NT2/D1 (cell line): ENCODE measurements around the gene RFLNA.
"Not testable (repeated sequence)": the region's sequence is repeated elsewhere in the genome, so short reads cannot be mapped to it uniquely, and the experiment has no call there.

ENCODE experiments used
- DNase-seq: peaks from one replicate; pipeline ENCODE4 v3.0.0-alpha.2; 2011; ENCODE audit warnings: low read depth, low spot score
- H3K27me3 ChIP-seq: 2 replicates; pipeline ENCODE4 v1.6.0; 2011; ENCODE audit warnings: mild to moderate bottlenecking; ENCODE audit not compliant: insufficient read length, insufficient read depth
- H3K36me3 ChIP-seq: 2 replicates; pipeline ENCODE4 v1.6.1; 2011; ENCODE audit warnings: mild to moderate bottlenecking, low read length, mixed read lengths; ENCODE audit not compliant: insufficient read depth, insufficient read length
- H3K4me1 ChIP-seq: 2 replicates; pipeline ENCODE4 v1.5.1; 2011; ENCODE audit not compliant: insufficient read depth, insufficient read length
- H3K4me3 ChIP-seq: 2 replicates; pipeline ENCODE4 v1.5.1; 2011; ENCODE audit warnings: low read depth; ENCODE audit not compliant: insufficient read length
- H3K9ac ChIP-seq: 2 replicates; pipeline ENCODE4 v1.6.0; 2011; ENCODE audit warnings: low read depth; ENCODE audit not compliant: insufficient read length
- H3K9me3 ChIP-seq: 2 replicates; pipeline ENCODE4 v1.5.1; 2011; ENCODE audit warnings: mild to moderate bottlenecking, low read length; ENCODE audit not compliant: insufficient read depth
- SUZ12 ChIP-seq: IDR thresholded peaks from 2 replicates; pipeline ENCODE4 v1.6.1; 2011; ENCODE audit not compliant: insufficient read length, insufficient read depth; ENCODE audit errors: extremely low read depth
- YY1 ChIP-seq: IDR thresholded peaks from 2 replicates; pipeline ENCODE4 v1.6.1; 2011; ENCODE audit not compliant: insufficient read length, insufficient read depth
- ZNF274 ChIP-seq: IDR thresholded peaks from 2 replicates; pipeline ENCODE4 v1.6.1; 2011; ENCODE audit warnings: mild to moderate bottlenecking, low read depth, low read length

RFLNA gene

DNA sequence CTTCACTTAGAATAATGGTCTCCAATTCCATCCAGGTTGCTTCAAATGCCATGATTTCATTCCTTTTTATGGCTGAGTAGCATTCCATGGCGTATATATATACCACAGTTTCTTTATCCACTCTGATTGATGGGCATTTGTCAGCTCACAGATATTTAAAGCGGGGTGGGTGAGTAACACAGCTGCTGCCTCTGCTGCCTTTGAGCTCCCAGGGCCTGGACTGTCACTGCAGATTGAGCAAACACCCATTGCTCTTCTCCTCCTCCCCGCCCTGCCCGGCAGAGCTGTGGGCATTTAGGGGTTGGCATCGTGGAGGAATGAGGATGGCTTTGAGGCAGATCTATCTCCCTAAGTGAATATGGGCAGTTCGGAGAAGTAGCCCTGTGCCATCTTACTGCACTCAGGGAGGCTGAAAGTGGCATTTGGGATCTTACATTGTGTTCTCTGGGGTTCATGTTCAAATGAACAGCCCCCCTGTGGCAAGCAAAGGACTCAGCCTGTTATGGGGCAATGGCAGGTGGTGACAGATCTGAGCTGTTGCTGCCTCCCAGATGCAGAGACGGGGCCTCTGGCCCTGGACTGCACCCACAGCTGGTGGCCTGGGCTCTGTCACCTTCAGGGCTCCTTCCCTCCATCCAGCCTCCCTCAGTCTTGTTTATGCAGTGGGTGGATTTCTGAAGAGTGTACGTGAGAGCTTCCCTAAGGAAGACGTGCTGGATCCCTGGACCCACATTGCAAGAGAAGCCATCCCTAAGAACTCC, 4.9 kb downstream of the RFLNA start:
- H3K9ac ChIP-seq, result no peak overlapping the region
- TF ChIP-seq SUZ12 (no peak), ZNF274 (no peak)
- H3K36me3 ChIP-seq, result peaks cover 6% of the 10 kb centered on the region
- H3K4me3 ChIP-seq, result no peak overlapping the region
- H3K9me3 ChIP-seq, result no peaks in the 10 kb centered on the region
- peaks cover 20% of the 10 kb centered on the region for H3K4me1 ChIP-seq
- DNase-seq, result no peak
- peaks cover 15% of the 10 kb centered on the region for H3K27me3 ChIP-seq

DNA sequence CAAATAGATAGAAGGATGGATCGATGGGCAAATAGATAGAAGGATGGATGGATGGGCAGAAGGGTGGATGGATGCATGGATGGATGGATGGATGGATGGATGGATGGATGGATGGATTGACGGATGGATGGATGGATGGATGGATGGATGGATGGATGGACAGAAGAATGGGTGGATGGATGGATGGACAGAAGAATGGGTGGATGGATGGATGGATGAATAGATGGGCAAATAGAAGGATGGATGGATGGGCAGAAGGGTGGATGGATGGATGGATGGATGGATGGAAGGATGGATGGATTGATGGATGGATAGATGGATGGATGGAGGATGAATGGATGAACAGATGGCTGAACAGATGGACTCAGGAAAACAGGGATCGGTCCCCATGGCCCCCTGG, 5.8 kb downstream of the RFLNA start:
- H3K9ac ChIP-seq, H3K9me3 ChIP-seq, H3K36me3 ChIP-seq, DNase-seq, H3K4me3 ChIP-seq: not testable (repeated sequence)
- H3K4me1 ChIP-seq, result peaks cover 20% of the 10 kb centered on the region
- H3K27me3 ChIP-seq, result peaks cover 13% of the 10 kb centered on the region

DNA sequence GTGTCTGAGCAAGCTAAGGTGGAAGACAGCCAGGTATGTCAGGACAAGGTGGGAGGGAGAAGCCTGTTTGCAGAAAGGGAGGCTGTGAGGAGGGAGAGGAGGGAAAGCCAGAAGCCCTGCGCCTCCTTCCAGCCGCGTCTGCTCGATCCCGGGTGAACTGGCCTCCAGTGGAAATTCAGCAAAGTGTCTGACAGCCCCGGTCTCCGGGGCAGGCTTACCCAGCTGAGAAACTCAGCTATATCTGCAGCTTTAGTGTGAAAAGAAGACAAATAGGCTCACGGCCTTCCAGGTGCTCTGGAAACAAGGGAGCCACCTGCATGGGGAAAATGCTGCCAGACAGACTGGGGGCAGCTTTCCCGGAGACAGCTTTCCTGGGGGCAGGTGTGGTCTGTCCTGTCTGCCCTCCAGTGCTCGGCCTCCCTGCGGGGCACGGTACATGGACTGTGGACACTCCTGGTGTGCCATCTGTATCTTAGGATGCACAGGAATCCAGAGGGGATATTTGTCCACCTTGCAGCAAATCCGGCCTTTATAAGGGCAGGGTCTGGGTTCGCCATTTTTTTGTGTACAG, 6.3 kb downstream of the RFLNA start:
- Histone ChIP-seq H3K9ac (no peak overlapping the region), H3K36me3 (peaks cover 6% of the 10 kb centered on the region), H3K4me3 (no peak overlapping the region), H3K9me3 (no peaks in the 10 kb centered on the region), H3K27me3 (peaks cover 10% of the 10 kb centered on the region), H3K4me1 (peaks cover 20% of the 10 kb centered on the region)
- no peak for DNase-seq
- TF ChIP-seq SUZ12, result no peak
- TF ChIP-seq YY1, result no peak
- TF ChIP-seq ZNF274, result no peak

DNA sequence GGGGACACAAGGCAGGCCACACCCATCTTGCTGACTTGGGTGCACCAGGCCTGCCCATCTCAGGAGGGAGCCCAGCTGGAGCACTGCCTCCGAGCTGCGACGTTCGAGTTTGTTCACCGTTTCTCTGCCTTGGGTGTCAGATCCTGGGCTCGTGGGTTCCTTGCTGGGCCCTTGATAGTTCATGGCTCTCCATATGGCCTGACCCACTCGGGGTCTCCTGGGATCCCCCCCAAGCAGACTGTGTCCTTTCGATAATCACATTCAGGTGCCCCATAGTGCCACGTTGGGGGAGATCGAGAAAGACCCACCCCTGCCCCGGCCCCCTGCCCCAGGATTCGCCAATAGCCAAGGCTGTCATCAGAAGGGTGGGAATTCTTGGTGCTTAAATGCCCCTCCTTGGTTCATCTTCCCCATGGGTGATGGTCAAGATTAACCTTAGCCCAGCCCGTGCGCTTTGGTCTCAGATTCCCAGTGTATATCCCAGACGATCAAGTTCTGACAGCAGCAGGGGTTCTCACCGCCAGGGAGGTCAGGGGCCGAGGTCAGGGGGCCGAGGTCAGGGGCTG, 7.4 kb downstream of the RFLNA start:
- peaks cover 16% of the 10 kb centered on the region for H3K4me1 ChIP-seq
- no peak for DNase-seq
- H3K4me3 ChIP-seq, result no peak overlapping the region
- no peak overlapping the region for H3K9ac ChIP-seq
- peaks cover 6% of the 10 kb centered on the region for H3K36me3 ChIP-seq
- no peak for TF ChIP-seq YY1
- no peak for TF ChIP-seq ZNF274
- no peak for TF ChIP-seq SUZ12
- no peaks in the 10 kb centered on the region for H3K27me3 ChIP-seq
- no peaks in the 10 kb centered on the region for H3K9me3 ChIP-seq

- no peak overlapping the region for H3K4me3 ChIP-seq
- H3K4me1 ChIP-seq, result peaks cover 16% of the 10 kb centered on the region
- peaks cover 6% of the 10 kb centered on the region for H3K36me3 ChIP-seq
- peak overlapping the region; percentile 26 for H3K9ac ChIP-seq
- no peaks in the 10 kb centered on the region for H3K27me3 ChIP-seq
- no peak for TF ChIP-seq YY1
- no peak for TF ChIP-seq SUZ12
- no peak for TF ChIP-seq ZNF274
- H3K9me3 ChIP-seq, result no peaks in the 10 kb centered on the region
- DNase-seq, result no peak
These were observed 8.1 kb downstream of the RFLNA start for GRCh38 chr12:124302807-124303578.

DNA sequence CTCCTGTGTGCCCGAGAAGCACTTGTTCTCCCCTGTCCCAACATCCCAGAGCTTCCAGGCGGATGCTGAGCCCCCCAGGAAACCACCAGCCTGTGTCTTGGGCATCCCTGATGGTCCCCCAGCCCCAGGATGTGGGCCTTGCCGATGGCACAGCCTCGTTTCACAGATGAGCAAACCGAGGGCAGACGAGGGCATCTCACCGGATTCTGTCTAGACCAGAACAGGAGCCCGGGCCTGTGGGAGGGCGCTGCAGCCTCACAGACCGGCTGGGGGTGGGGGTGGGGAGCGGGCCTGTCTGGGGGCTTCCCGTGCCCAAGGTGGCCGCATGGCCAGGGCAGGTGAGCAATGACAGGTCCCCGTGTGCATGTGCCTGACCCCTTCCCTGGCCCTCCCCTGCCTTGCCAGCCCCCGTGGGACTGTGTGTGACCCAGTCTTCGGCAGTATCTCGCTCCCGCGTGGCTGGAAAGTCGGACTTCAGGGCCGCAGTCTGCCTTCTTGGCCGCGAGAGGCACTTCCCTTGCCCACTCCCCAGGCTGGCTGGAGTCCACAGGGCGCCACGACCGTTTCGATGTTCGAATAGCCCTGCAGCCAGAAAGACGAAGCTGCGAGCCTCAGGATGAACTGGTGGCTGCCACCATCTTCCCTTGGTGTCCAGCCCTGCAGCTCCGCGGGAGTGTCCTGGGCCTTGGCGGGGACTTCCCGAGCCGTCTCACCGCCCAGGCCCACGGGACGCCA, 8.9 kb downstream of the RFLNA start:
- no peak for DNase-seq
- TF ChIP-seq ZNF274 (no peak), SUZ12 (no peak), YY1 (no peak)
- no peaks in the 10 kb centered on the region for H3K9me3 ChIP-seq
- peaks cover 14% of the 10 kb centered on the region for H3K4me1 ChIP-seq
- no peak overlapping the region for H3K4me3 ChIP-seq
- H3K36me3 ChIP-seq, result peaks cover under 1% of the 10 kb centered on the region
- H3K9ac ChIP-seq, result peak overlapping the region; percentile 26
- H3K27me3 ChIP-seq, result no peaks in the 10 kb centered on the region

- Histone ChIP-seq H3K4me1 (peaks cover 14% of the 10 kb centered on the region), H3K9me3 (no peaks in the 10 kb centered on the region), H3K36me3 (no peaks in the 10 kb centered on the region), H3K9ac (no peak overlapping the region), H3K4me3 (no peak overlapping the region), H3K27me3 (no peaks in the 10 kb centered on the region)
- no peak for TF ChIP-seq SUZ12
- TF ChIP-seq YY1, result no peak
- no peak for TF ChIP-seq ZNF274
- no peak for DNase-seq
These were observed 9.5 kb downstream of the RFLNA start for GRCh38 chr12:124304314-124304790.
